AG08395 (cell line): ENCODE data around the gene CACNA1B.

Source experiments
- DNase-seq: peaks from one replicate; pipeline ENCODE4 v3.0.0; 2012; ENCODE audit warnings: mixed read lengths, low spot score

CACNA1B gene

GRCh38 chr9:138053321-138053868 is 175.8 kb downstream of the CACNA1B start:
- no peak for DNase-seq

- no peak for DNase-seq
Measured at GRCh38 chr9:138053996-138054752, 176.6 kb downstream of the CACNA1B start.

DNA sequence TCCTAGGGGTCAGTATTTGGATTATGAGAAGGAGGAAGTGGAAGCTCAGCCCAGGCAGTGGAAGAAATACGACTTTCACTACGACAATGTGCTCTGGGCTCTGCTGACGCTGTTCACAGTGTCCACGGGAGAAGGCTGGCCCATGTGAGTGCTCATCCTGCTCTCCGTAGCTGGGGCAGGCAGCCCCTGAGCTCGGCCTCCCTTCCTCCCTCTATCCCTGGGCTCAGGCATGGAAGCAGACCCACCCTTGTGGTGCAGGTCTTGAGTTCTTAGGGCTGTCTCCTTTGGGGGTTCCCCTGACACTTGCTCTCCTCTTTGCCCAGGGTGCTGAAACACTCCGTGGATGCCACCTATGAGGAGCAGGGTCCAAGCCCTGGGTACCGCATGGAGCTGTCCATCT is 180.1 kb downstream of the CACNA1B start:
- DNase-seq: no peak

- DNase-seq: no peak
Measured at GRCh38 chr9:138058181-138058580, 180.6 kb downstream of the CACNA1B start.

GRCh38 chr9:138059196-138059595 is 181.6 kb downstream of the CACNA1B start:
- DNase-seq: no peak

- DNase-seq: no peak
Measured at GRCh38 chr9:138060365-138060764, 182.8 kb downstream of the CACNA1B start.

DNA sequence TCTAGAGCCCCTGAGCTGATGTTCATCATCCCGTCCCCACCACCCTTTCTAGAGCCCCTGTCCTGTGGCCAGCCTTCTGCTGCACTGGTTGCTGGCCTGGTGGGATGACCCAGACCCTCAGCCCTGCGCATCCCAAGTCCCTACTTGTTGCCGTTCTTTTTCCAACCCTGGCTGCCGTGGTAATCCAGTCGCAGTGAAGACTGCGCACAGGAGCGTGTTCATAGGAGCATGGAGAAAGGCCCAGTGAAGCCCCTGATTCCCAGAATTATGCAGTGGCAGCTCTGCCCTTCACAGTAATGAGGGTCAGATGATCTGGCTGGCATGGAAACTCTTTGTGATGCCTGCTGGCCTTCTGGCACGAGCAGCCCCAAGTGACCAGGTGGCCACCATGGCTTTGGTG is 183.3 kb downstream of the CACNA1B start:
- DNase-seq: no peak

GRCh38 chr9:138061631-138062030 is 184.0 kb downstream of the CACNA1B start:
- DNase-seq: no peak

- no peak for DNase-seq
Measured at GRCh38 chr9:138062196-138062595, 184.6 kb downstream of the CACNA1B start.

DNA sequence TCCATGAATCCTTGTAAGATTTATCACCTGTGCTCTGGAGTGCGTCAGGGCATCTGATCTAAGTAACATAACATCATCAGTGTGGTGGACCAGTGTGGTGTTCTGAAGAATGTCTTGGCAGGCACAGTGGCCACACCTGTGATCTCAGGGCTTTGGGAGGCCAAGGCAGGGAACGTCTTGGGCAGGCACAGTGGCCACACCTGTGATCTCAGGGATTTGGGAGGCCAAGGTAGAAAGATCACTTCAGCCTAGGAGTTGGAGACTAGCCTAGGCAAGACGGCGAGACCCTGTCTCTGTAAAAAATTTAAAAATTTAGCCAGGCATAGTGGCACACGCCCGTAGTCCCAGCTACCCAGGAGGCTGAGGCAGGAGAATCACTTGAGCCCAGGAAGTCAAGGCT is 185.5 kb downstream of the CACNA1B start:
- no peak for DNase-seq

GRCh38 chr9:138063785-138064184 is 186.2 kb downstream of the CACNA1B start:
- DNase-seq: no peak

DNA sequence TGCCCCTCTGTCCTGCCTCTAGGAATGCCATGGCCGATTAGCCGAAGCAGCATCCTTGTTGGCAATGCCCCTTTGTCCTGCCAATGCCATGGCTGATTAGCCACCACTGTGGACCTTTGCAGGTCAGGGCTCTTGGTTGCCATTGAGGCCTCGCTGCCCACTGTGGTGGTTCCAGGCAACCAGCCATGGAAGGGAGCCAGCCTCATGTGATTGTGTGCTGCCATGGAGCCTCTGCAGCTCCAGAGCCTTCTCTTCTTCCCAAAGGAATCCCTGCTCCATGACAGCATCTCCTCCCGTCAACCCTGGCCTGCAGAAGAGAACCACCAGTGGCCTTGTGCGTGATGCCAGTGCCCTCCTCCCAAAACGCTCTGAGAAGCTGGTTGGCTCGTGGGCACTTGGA is 187.0 kb downstream of the CACNA1B start:
- no peak for DNase-seq

DNA sequence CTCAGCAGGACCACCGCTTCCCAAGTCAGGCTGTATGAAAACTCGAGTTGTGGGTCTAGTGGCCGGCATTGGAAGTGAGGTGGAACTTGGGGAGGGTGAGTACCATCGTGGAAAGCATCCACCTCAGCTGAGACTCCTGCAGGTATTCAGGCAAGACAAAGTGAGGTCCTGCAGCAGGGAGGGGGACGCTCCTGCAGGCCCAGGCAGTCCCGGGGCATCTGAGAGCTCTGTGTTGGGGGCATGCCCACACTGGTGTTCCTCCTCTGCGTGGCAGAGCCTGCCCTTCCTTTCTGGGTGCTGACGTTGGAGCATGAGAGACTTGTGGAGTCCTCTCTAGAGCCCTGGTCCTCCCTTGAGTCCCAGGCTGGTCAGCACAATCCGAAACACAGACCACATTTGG is 187.7 kb downstream of the CACNA1B start:
- no peak for DNase-seq

GRCh38 chr9:138066049-138066448 is 188.5 kb downstream of the CACNA1B start:
- no peak for DNase-seq

DNA sequence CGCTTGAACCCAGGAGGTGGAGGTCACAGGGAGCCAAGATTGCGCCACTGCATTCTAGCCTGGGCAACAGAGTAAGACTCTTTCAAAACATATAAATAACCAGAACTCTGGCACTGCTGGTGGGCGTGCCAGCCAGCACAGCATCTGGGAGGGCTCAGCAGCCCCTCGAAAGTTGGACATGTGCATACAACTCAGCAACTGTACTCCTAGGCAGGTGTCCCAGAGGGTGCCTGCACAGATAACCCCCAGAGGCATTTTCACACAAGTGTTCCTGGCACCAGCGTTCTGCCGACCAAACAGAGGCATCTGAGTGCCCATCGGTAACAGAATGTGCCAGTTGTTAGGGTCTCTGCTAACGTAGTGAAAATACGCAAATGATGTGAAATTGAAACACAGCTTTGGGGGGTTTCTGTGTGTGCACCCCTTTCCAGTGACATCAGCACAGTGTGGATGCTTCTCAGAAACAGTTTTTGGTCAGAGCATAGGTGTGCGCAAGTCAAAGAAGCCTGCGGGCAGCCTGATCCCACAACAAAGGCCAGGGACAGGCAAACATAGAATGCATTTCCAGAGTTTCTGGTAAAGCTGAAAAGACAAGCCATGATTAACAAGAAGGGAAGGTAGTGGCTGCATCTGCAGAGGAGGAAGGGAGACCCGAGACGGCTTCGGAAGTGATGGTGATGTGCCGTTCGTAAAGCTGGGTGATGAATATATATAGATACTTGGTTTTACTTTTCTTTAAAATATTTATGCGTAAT is 190.2 kb downstream of the CACNA1B start:
- no peak for DNase-seq

GRCh38 chr9:138068601-138069035 is 191.0 kb downstream of the CACNA1B start:
- no peak for DNase-seq

DNA sequence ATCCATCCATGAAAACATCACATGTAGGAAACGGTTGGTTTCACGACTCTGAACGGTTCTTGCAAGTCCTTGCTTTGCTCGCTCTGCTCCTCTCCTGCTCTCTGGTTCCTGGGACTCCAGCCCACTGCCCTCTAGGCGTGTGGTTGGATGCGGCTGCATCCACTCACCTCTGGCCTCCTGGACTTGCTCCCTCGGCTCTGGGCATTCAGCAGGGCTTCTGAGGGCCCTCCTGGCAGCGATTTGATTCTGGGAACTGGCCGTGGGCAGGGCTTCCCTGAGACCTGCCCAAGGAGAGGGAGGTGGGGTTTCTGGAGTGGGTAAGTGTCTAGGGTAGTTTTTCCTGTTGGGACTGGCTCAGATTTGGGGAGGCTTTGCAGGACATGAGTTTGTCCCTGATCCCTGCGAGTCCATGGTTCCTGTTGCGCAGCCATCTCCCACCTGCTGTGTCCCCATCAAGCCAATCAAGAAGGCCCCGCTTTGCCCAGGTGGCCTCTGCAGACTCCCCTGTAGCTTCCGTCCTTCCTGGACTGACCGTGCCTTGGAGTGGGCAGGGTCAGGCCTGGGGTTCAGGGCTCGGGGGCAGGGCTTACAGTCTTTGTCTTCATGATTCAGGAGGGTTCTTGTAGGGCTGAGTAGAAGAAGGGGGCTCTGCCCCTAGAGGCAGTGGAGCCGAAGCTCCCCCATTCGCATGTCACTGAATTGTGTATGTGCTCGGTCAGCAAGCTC is 192.3 kb downstream of the CACNA1B start:
- DNase-seq: no peak

DNA sequence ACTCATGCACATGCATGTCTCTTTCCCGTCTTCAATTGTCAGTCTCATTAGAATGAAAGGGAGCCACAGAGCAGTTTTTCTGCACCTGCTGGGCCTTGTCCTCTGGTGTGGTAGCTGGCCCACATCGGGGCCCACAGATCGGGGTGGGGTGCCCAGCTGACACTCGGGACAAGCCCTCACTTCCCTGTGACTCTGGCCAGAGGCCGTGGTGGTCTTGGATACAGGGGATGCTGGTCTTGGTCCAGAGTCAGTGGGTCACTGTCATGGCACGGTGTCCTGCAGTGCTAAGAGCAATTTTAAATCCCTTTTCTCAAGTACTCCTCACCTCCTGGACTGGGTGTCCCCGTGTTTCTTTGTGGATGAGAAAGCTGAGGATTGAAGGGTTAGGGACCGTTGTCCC is 193.2 kb downstream of the CACNA1B start:
- DNase-seq: no peak

DNA sequence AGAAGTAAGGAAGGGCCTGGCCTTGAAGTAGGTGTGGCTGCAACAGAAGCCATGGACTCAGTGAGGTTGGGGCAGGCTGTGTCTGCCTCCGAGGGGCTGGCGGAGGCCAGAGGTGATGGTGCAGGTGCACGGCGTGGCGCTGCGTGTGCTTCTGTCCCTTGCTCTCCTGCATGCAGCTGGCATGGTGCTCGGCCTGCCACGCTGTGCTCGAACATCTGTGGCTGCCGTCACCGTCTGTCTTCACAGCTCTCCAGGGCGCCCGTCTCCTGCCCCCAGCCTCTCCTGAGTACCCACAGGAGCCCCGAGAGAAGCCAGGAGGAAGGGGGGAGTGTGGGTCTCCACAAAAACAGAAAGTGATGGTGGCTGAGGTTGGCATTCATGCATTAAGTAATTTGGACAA is 193.7 kb downstream of the CACNA1B start:
- no peak for DNase-seq

DNA sequence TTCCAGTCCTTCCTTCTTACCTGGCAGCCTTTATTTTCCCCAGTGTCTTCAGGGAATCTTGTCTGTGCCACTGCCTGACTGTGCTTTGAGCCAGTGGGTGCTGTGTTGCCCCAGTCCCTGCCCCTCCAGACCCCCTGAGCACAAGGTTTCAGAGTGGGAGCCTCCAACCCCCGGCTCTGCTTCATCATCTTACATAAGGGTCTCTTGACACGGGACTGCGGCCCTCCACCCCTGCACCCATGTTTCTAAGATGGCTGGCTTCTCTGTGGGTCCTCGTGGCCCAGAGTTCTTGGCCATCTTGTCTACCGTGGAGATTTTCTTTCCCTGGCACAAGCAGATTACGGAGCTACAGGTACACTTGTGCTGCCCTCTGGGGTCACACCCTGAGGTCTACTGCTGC is 194.1 kb downstream of the CACNA1B start:
- no peak for DNase-seq

DNA sequence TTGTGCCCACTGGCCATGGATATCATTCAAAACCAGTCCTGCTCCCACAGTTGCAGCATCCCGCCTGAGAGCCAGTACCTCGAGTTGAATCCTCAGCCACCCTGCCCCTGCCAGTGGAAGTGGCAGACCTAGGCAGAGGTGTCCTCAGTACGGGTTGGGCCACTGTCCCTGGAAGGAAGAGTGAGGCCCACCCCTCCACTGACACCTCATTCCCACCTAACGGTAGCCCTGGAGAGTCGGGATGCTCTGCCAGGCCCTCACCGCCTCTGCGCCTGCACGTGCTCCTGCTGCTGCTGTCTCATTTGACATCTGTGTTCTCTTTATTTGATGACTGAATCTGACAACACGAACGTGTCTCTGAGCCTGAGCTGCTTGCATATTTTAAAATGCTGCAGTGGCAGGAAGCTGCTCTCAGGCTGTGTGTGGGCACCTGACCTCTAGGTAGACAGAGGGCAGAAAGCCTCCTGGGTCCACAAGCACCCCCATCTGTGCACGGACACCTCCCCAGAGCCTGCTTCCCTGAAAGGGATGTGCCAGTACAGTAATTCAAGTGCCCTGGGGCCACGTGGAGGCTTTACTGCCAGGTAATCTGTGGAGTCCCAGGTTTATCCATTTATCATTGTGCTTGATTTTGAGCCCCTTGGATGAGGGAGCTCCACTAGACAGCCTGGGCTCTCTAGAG is 194.7 kb downstream of the CACNA1B start:
- no peak for DNase-seq

- no peak for DNase-seq
Measured at GRCh38 chr9:138072897-138073296, 195.3 kb downstream of the CACNA1B start.
